ENCODE results near the gene PRR12. TPM values are rescaled to one million over a fixed set of nuclear protein-coding genes. Genes with fewer than 3 reads are reported as not detected.
A peak's percentile ranks its signal among the peaks of the same experiment; 100 is the strongest.

Gene PRR12
- total RNA-seq, 1 donor from 2014 or later, result 15.5 TPM

DNA sequence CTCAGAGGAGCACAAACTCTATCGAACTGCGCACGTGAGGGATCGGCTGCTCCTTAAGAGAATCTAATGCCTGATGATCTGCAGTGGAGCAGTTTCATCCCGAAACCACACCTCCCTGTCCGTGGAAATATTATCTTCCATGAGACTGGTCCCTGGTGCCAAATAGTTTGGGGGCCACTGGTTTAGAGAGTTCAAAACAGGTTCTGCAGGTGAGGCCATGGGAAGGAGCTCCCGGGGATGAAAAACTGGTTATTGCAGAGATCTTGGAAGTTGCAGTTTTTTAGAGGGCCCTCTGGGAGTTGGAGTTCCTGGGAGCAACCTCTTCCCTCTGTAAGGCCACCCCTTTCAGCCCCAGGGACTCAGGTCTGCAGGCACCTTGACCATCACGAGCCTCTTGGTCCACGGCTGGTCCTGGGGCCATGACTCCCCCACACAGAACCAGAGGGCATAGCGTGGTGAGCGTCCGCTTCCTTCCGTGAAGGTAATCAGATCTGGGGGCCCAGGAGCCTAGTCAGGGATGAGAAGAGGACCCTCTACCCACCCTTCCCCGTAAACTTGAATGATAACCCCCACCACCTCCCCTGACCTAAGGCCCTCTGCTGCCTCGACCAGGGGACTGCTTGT lies 69.5 kb downstream of the PRR12 start:
- TF ChIP-seq POLR2A (IDR thresholded peaks at IDR 0.05) (no peak), POLR2AphosphoS5 (IDR thresholded peaks at IDR 0.05; ENCODE audit: insufficient read depth in 1 of 2, low read depth in 1 of 2) (no peak)
- TF ChIP-seq, protein P1, sequence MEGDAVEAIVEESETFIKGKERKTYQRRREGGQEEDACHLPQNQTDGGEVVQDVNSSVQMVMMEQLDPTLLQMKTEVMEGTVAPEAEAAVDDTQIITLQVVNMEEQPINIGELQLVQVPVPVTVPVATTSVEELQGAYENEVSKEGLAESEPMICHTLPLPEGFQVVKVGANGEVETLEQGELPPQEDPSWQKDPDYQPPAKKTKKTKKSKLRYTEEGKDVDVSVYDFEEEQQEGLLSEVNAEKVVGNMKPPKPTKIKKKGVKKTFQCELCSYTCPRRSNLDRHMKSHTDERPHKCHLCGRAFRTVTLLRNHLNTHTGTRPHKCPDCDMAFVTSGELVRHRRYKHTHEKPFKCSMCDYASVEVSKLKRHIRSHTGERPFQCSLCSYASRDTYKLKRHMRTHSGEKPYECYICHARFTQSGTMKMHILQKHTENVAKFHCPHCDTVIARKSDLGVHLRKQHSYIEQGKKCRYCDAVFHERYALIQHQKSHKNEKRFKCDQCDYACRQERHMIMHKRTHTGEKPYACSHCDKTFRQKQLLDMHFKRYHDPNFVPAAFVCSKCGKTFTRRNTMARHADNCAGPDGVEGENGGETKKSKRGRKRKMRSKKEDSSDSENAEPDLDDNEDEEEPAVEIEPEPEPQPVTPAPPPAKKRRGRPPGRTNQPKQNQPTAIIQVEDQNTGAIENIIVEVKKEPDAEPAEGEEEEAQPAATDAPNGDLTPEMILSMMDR (IDR thresholded peaks at IDR 0.05), result no peak
- Histone ChIP-seq H3K4me3 (no peak overlapping the region), H3K27me3 (no peaks in the 10 kb centered on the region), H3K27ac (no peak overlapping the region), H3K9me3 (no peaks in the 10 kb centered on the region), H3K36me3 (peaks cover 0 to 75% of the 10 kb centered on the region in 2 donors), H3K4me1 (peaks cover 11% of the 10 kb centered on the region)
- intact Hi-C loops (cut with DNase I), result loop anchor here (10.0 kb wide), 1 partner anchor 166 kb away; the partner anchor contains the start of gene RPS11
- no peak for DNase-seq (ENCODE audit: extremely low spot score in 2 of 2)

DNA sequence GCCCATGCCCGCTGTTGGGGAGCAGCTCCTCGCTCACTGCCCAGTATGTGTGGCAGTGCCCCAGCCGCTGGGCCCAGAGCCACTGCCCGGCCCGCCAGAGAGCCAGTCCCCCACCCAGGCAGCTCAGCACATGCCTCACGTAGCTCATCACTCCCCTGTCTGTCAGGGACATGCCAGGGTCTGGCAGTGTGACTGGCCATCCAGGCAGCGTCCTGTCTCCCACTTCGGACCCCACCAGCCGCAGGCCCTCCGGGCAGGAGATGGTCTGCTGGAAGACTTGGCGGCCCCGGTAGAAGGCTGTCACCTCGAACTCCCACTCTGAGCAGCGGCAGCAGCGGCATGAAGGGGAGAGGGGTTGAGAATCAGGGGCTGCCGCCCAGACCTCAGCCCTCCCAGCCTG lies 71.0 kb downstream of the PRR12 start:
- Histone ChIP-seq H3K4me3 (no peak overlapping the region), H3K27me3 (no peaks in the 10 kb centered on the region), H3K9me3 (no peaks in the 10 kb centered on the region), H3K4me1 (peaks cover 22% of the 10 kb centered on the region), H3K27ac (no peak overlapping the region), H3K36me3 (peaks cover 0 to 60% of the 10 kb centered on the region in 2 donors)
- TF ChIP-seq POLR2AphosphoS5 (IDR thresholded peaks at IDR 0.05; ENCODE audit: insufficient read depth in 1 of 2, low read depth in 1 of 2), result no peak
- TF ChIP-seq, protein P1 (IDR thresholded peaks at IDR 0.05), result no peak
- no peak for TF ChIP-seq POLR2A (IDR thresholded peaks at IDR 0.05)
- DNase-seq (ENCODE audit: extremely low spot score in 2 of 2), result no peak
- intact Hi-C loops (cut with DNase I), result loop anchor here (10.0 kb wide), 1 partner anchor 167 kb away; the partner anchor contains the start of gene RPS11

DNA sequence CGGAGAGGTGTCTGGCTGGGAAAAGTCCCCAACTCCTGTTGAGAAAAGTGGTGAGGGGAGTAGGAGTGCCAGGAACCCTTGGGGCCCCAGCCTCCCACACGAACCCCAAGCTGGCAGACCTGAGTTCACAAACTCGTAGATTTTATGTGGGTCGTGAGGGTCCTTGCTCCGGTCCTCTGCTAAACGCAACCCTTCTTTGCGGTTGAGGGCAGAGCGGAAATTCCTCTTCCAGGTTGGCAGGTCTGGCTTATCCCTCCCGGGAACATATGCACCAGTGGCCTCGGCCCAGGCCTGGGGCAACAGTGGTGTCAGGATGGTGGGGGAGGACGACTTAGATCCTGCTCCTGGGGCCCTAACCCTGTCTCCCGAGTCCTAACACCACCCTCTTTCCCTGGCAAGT lies 72.2 kb downstream of the PRR12 start:
- DNase-seq (ENCODE audit: extremely low spot score in 2 of 2), result no peak
- H3K9me3 ChIP-seq, result no peaks in the 10 kb centered on the region
- no peaks in the 10 kb centered on the region for H3K27me3 ChIP-seq
- H3K27ac ChIP-seq, result no peak overlapping the region
- peaks cover 0 to 47% of the 10 kb centered on the region in 2 donors for H3K36me3 ChIP-seq
- peaks cover 22% of the 10 kb centered on the region for H3K4me1 ChIP-seq
- intact Hi-C loops (cut with DNase I), result loop anchor here (10.0 kb wide), 1 partner anchor 168 kb away; the partner anchor contains the start of gene RPS11
- no peak for TF ChIP-seq POLR2AphosphoS5 (IDR thresholded peaks at IDR 0.05; ENCODE audit: insufficient read depth in 1 of 2, low read depth in 1 of 2)
- no peak for TF ChIP-seq POLR2A (IDR thresholded peaks at IDR 0.05)
- TF ChIP-seq, protein P1 (IDR thresholded peaks at IDR 0.05), result no peak
- no peak overlapping the region for H3K4me3 ChIP-seq

DNA sequence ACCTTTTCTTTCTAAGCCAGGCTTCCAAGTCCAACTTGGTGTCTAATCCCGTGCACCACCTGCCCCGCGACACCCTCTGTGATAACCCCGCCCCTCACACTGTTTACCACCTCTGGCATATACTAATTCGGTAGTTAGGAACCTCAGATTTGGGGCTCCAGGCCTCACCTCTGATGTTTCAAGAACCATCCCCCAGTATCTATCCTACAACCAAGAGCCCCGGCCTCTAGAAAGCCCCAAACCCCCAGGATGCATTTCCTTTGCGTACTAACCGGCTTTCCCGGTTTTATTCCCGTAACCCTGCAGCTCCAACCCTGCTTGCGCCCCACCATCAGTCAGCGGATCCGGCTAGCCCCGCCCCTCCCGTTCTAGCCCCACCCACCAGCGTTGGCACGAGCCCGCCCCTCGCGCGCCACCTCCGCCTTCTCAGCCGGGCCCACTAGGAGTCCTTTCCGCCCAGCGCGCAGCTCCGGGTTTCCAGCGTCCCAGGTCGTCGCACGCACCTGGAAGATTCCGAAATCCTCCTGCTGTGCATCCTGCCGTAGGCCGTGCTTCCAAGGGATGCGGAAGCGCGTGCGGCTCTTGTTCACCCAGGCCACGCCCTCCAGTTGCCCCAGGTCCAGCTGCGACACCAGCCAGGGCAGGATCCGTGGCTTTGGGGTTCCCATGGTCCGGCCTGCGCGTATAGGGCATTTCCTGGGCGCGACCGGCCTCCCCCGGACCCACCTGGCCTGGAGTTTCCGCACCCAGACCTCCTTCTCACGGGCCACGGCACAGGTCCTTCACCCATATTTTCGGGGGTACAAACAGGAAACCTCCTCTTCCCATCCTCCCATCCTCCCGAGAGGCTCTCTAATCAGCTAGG lies 73.4 kb downstream of the PRR12 start:
- Histone ChIP-seq H3K4me3 (peak overlapping the region; percentile 68 to 73), H3K9me3 (no peaks in the 10 kb centered on the region), H3K36me3 (peaks cover 0 to 36% of the 10 kb centered on the region in 2 donors), H3K27ac (peak overlapping the region; percentile 89), H3K27me3 (no peaks in the 10 kb centered on the region), H3K4me1 (peaks cover 22% of the 10 kb centered on the region)
- DNase-seq (ENCODE audit: extremely low spot score in 2 of 2), result peak in 1 of 2 donors; percentile 95
- intact Hi-C loops (cut with DNase I), result loop anchor here (10.0 kb wide), 1 partner anchor 170 kb away; the partner anchor contains the start of gene RPS11
- peak; percentile 39 to 93 for TF ChIP-seq POLR2AphosphoS5 (IDR thresholded peaks at IDR 0.05; ENCODE audit: insufficient read depth in 1 of 2, low read depth in 1 of 2)
- TF ChIP-seq, protein P1 (IDR thresholded peaks at IDR 0.05), result peak in 1 of 3 experiments; percentile 36
- TF ChIP-seq POLR2A (IDR thresholded peaks at IDR 0.05), result peak in 1 of 2 donors; percentile 58

Data from vagina (tissue), 2 donors.